ENCODE measurements around the gene GALNS.
"Not testable (repeated sequence)": the region's sequence is repeated elsewhere in the genome, so short reads cannot be mapped to it uniquely, and the experiment has no call there.

Gene GALNS

GRCh38 chr16:88827727-88828126 is 29.0 kb downstream of the GALNS start:
- Mint-ChIP-seq H3K27ac (no peak overlapping the region), H3K9me3 (no peaks in the 10 kb centered on the region), H3K4me3 (no peak overlapping the region), H3K36me3 (no peaks in the 10 kb centered on the region), H3K4me1 (no peaks in the 10 kb centered on the region)
- ATAC-seq (no peak), DNase-seq (ENCODE audit: low spot score in 2 of 2) (no peak)

- H3K27ac Mint-ChIP-seq = no peak overlapping the region
- H3K4me3 Mint-ChIP-seq = no peak overlapping the region
- no peaks in the 10 kb centered on the region for H3K9me3 Mint-ChIP-seq
- no peaks in the 10 kb centered on the region for H3K4me1 Mint-ChIP-seq
- ATAC-seq (peak; percentile 9), DNase-seq (ENCODE audit: low spot score in 2 of 2) (no peak)
- no peaks in the 10 kb centered on the region for H3K36me3 Mint-ChIP-seq
Observed at GRCh38 chr16:88826070-88826840, 30.5 kb downstream of the GALNS start.

GRCh38 chr16:88825146-88825545 is 31.6 kb downstream of the GALNS start:
- Mint-ChIP-seq H3K27ac (no peak overlapping the region), H3K9me3 (no peaks in the 10 kb centered on the region), H3K4me1 (no peaks in the 10 kb centered on the region), H3K4me3 (no peak overlapping the region), H3K36me3 (no peaks in the 10 kb centered on the region)
- no peak for ATAC-seq
- DNase-seq (ENCODE audit: low spot score in 2 of 2) = no peak

- H3K4me1 Mint-ChIP-seq = no peaks in the 10 kb centered on the region
- no peak overlapping the region for H3K4me3 Mint-ChIP-seq
- H3K9me3 Mint-ChIP-seq = no peaks in the 10 kb centered on the region
- H3K36me3 Mint-ChIP-seq = no peaks in the 10 kb centered on the region
- H3K27ac Mint-ChIP-seq = no peak overlapping the region
- ATAC-seq (no peak), DNase-seq (ENCODE audit: low spot score in 2 of 2) (no peak)
Observed at GRCh38 chr16:88824256-88825077, 32.3 kb downstream of the GALNS start.

- H3K4me1 Mint-ChIP-seq, H3K4me3 Mint-ChIP-seq: not testable (repeated sequence)
Observed at GRCh38 chr16:88823646-88824045, 33.1 kb downstream of the GALNS start.

GRCh38 chr16:88822281-88823040 is 34.3 kb downstream of the GALNS start:
- Mint-ChIP-seq H3K4me3 (no peak overlapping the region), H3K4me1 (no peaks in the 10 kb centered on the region)

More at GRCh38 chr16:88823646-88824045, 33.1 kb downstream of the GALNS start:
- not testable (repeated sequence) for H3K36me3 Mint-ChIP-seq; H3K9me3 Mint-ChIP-seq; H3K27ac Mint-ChIP-seq; DNase-seq (ENCODE audit: low spot score in 2 of 2); ATAC-seq

GRCh38 chr16:88821168-88821850 is 35.4 kb downstream of the GALNS start:
- Mint-ChIP-seq H3K4me3 (no peak overlapping the region), H3K9me3 (no peaks in the 10 kb centered on the region), H3K36me3 (no peaks in the 10 kb centered on the region), H3K27ac (no peak overlapping the region), H3K4me1 (no peaks in the 10 kb centered on the region)
- ATAC-seq (no peak), DNase-seq (ENCODE audit: low spot score in 2 of 2) (no peak)

More at GRCh38 chr16:88822281-88823040, 34.3 kb downstream of the GALNS start:
- DNase-seq (ENCODE audit: low spot score in 2 of 2) (no peak), ATAC-seq (no peak)
- Mint-ChIP-seq H3K36me3 (no peaks in the 10 kb centered on the region), H3K9me3 (no peaks in the 10 kb centered on the region), H3K27ac (no peak overlapping the region)

GRCh38 chr16:88820385-88821025 is 36.2 kb downstream of the GALNS start:
- ATAC-seq = no peak
- Mint-ChIP-seq H3K4me3 (no peak overlapping the region), H3K9me3 (no peaks in the 10 kb centered on the region), H3K36me3 (no peaks in the 10 kb centered on the region), H3K27ac (no peak overlapping the region), H3K4me1 (no peaks in the 10 kb centered on the region)
- DNase-seq (ENCODE audit: low spot score in 2 of 2) = no peak

- H3K36me3 Mint-ChIP-seq = no peaks in the 10 kb centered on the region
- no peaks in the 10 kb centered on the region for H3K9me3 Mint-ChIP-seq
- DNase-seq (ENCODE audit: low spot score in 2 of 2) (no peak), ATAC-seq (no peak)
- no peak overlapping the region for H3K27ac Mint-ChIP-seq
- H3K4me1 Mint-ChIP-seq = no peaks in the 10 kb centered on the region
- H3K4me3 Mint-ChIP-seq = no peak overlapping the region
Observed at GRCh38 chr16:88819126-88819525, 37.6 kb downstream of the GALNS start.

GRCh38 chr16:88818575-88818874 is 38.2 kb downstream of the GALNS start:
- ATAC-seq = no peak
- H3K36me3 Mint-ChIP-seq = no peaks in the 10 kb centered on the region
- H3K27ac Mint-ChIP-seq = no peak overlapping the region
- no peaks in the 10 kb centered on the region for H3K4me1 Mint-ChIP-seq
- H3K4me3 Mint-ChIP-seq = no peak overlapping the region
- no peaks in the 10 kb centered on the region for H3K9me3 Mint-ChIP-seq
- DNase-seq (ENCODE audit: low spot score in 2 of 2) = no peak

GRCh38 chr16:88817785-88818574 is 38.8 kb downstream of the GALNS start:
- Mint-ChIP-seq H3K4me1 (no peaks in the 10 kb centered on the region), H3K36me3 (peaks cover under 1% of the 10 kb centered on the region), H3K27ac (no peak overlapping the region), H3K4me3 (no peak overlapping the region), H3K9me3 (no peaks in the 10 kb centered on the region)
- ATAC-seq (no peak), DNase-seq (ENCODE audit: low spot score in 2 of 2) (no peak)

GRCh38 chr16:88816736-88817535 is 39.8 kb downstream of the GALNS start:
- DNase-seq (ENCODE audit: low spot score in 2 of 2) (no peak), ATAC-seq (no peak)
- H3K36me3 Mint-ChIP-seq = peaks cover 9% of the 10 kb centered on the region
- no peak overlapping the region for H3K4me3 Mint-ChIP-seq
- H3K9me3 Mint-ChIP-seq = no peaks in the 10 kb centered on the region
- no peak overlapping the region for H3K27ac Mint-ChIP-seq
- H3K4me1 Mint-ChIP-seq = peaks cover 3% of the 10 kb centered on the region

GRCh38 chr16:88815901-88816589 is 40.7 kb downstream of the GALNS start:
- DNase-seq (ENCODE audit: low spot score in 2 of 2) (peak; percentile 39 to 81), ATAC-seq (peak; percentile 9)
- Mint-ChIP-seq H3K9me3 (no peaks in the 10 kb centered on the region), H3K4me1 (peaks cover 6% of the 10 kb centered on the region), H3K4me3 (no peak overlapping the region), H3K36me3 (peaks cover 18% of the 10 kb centered on the region), H3K27ac (no peak overlapping the region)

Data from stimulated activated effector memory CD8-positive, alpha-beta T cell treated with anti-CD3 and anti-CD28 coated beads, Interleukin-12 subunit alpha, Interleukin-12 subunit beta, amount 100 ng/mL, for 72 hours (primary cell).